ENCODE measurements around the gene CDK16.

CDK16 gene

DNA sequence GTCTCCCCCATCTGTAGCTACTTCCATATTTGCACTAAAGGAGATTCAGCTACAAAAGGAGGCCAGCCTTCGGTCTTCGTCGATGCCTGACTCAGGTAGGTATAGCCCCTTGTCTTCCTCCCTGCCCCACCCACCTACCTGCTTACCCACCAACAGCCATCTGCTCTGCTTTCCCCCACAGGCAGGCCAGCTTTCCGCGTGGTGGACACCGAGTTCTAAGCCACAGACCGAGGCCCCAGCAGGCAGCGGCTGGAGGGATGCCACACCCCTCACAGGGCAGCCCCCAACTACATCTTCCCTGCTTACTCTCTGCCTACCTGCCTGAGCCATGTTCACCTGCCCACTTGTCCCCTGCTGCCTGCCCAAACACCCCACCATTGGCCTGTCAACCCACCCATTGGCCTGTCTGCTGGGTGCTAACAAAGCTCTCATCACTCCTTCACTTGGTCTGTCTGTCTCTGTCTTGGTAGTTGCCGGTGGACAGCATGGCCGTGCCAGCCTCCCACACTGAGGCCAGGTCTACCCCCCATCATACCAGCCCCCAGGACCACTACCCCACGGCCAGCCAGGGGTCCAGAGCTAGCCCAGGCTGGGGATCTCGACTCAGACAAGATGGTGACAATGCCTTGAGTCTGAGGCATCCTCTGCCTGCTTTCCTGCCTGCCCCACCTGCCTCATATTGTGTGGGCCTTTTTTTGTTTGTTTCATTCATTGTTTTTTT, 10.2 kb downstream of the CDK16 start:
- no peak for DNase-seq (ENCODE audit: low read depth)

DNA sequence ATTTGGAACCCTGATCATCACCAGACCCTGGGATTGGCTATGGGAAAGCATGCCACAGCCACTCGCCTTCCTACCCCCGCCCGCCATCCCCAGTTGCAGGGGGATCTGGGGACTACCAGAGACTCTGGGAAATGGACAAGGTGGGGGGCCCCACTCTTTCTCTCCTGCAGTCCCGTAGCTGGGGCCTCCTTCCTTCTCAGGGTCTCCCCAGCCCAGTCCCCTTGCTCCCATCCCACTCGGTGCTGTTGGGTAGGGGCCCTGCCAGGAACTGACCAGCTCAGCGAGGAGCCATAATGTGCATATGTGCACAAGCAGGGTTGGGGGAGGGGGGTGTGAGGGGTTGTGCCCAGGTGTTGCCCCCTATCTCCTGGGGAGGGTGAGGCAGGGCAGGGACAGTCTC, 10.9 kb downstream of the CDK16 start:
- DNase-seq (ENCODE audit: low read depth), result no peak

DNA sequence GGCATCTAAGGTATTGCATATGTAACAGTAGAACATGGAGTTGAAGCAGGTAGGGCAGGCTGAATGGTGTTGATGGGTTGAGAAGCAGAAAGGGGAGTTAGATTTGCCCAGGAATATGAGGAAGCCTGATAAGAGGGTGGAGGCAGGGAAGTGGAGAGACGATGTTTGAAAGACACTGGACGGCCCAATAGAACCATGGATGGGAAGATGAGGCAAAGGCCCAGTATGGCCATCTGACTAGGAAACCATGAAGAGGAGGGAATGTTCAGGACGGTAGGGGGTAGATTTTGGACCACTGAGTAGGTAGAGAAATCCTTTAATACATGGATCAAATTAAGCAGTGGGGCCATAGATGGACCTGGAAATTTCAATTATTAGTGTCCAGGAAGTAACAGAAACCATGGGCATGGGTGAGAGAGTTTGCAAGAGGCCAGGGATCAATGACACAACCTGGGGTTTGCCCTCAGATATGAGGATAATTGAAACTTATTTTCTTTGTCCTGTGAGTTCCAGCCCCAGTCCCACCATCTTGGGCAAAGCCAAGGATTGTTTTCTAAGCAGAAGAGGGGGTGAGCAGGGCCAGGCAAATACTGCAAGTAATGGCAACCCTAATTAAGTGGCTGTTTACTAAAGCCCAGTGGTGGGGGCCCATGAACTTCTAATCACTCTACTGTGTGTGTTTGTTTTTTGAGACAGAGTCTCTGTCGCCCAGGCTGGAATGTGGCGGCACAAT, 11.8 kb downstream of the CDK16 start:
- DNase-seq (ENCODE audit: low read depth), result no peak

DNA sequence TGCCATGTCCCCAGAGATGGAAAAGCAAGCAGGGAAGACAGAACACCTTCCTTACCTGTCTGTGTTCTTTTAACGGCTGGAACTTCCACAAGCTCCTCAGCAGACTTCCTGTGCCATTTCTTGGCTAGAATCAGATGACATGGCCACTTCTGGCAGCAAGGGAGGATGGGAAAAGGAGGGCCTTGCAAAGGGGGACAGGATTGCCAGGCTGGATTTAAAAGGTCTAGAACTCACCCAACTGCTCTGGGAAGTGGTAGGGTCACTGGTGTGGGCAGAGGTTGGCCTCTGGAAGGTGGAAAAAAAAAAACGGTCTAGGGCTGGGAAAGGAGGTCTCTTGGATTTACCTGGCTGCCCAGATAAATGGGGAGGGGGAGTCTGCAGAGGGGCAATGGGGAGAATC, 12.7 kb downstream of the CDK16 start:
- no peak for DNase-seq (ENCODE audit: low read depth)

DNA sequence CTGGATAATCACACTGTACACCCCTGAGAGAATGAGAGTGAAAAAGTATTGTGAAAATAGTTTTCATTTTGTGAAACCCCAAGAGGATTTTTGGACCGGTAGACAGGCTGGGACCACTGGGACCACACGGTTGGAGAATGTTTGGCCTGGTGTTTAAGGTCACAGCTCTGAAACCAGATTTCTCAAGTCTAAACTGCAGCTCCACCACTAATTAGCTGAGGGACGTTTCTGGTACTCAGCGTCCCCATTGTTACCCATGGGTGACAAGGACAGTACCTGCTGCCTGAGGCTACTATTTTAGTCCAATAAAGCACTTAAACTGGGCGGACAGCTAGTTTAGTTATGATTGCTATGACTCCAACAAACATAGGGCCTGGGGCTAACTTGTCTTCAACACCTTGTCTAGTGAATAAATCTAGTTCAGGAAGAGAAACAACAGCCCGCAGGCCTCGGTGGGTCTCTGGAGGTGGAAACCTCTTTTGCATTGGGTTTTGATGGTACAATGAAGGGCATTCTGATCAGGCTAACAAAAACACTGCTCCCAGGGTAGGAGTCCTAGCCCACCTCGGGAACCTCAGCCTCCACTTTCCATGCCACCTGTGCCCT, 13.8 kb downstream of the CDK16 start:
- no peak for DNase-seq (ENCODE audit: low read depth)

DNA sequence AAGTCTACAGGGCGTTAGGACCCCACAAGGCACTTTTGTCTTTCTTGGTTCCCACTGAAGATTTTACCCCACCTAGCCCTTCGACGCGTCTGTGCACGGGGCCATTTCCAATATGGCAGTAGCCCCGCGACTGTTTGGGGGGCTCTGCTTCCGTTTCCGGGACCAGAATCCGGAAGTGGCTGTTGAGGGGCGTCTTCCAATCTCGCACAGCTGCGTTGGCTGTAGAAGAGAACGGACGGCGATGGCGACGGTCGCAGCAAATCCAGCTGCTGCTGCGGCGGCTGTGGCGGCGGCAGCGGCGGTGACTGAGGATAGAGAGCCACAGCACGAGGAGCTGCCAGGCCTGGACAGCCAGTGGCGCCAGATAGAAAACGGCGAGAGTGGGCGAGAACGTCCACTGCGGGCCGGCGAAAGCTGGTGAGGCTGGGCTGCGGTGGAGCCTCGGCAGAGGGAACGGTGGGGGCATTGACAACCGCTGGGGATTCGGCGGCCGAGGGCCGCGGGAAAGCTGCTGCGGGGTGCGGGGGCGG, 14.4 kb downstream of the CDK16 start, which contains the start of gene USP11:
Gene USP11 (plus strand): TSS at position 207 of the 530 bp plus-strand sequence. CDS start 35 bp downstream, at position 242.
- DNase-seq (ENCODE audit: low read depth), result peak; percentile 29

DNA sequence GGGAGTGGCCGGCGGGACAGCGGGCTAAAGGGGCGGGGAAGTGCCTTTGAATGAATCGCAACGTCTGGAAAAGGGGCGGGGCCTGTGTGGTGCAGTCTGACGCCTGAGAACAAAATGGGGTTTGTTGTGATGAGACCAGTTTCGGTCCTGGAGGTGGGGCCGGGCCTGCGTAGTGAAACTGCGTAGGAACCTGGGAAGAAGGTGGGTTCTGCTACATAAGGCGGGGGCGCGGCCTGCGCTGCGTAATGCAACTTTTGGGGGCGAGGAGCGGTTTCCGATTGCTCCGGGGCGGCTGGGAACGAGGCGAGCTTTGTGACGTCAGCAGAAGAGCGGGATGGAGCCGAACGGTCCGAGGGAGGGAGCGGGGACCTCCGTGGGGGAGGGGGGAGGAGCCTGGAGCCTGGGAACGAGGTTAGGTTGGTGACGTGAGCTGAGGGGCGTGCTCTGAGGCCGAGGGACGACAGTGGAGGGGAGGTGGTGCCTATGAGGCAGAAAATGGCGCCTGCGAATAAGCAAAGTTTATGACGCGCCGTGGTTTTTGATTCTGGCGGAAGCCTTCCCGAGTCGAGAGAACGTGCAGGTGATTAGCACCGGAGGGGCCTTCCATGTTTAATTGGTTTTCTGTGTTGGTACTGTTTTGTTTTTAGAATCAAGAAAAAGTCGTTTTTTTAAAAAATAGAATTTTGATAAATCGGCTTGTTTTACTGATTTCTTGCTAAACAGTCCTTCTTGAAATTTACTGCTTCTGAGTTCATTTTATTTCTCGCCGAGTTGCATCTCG, 15.0 kb downstream of the CDK16 start:
- peak; percentile 98 for DNase-seq (ENCODE audit: low read depth)

DNA sequence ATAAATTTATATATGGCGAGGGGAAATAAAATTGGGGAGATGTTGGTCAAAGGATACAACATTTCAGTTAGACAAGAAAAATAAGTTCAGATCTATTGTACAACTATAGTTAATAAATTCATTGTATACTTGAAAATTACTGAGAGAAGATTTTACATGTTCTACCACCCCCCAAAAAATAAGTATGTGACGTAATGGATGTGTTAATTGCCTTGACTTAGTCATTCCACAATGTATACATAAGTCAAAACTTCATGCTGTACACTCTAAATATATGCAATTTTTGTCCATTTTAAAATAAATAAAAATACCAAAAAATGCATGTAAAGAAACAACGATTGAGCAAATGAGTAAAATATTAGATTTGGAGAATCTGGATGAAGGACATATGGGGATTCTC, 16.1 kb downstream of the CDK16 start:
- no peak for DNase-seq (ENCODE audit: low read depth)

DNA sequence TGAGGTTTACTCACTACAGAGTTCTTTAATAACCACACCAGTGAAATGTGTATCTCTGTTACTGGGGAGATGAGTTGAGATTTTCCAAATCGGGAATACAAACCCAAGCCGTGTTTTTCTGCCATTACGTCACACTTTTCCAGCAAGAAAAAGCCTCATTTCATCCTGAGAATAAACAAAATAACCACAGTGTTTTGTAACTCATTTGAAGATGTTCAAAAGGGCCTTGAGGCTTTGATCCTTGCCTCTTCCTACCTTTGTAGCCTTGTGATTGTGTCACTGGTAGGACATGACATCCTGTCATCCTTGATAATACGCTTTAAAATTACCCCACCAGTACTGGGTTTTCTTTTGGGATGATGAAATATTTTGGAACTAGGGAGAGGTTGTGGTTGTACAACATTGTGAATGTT, 17.2 kb downstream of the CDK16 start:
- DNase-seq (ENCODE audit: low read depth), result peak; percentile 52

DNA sequence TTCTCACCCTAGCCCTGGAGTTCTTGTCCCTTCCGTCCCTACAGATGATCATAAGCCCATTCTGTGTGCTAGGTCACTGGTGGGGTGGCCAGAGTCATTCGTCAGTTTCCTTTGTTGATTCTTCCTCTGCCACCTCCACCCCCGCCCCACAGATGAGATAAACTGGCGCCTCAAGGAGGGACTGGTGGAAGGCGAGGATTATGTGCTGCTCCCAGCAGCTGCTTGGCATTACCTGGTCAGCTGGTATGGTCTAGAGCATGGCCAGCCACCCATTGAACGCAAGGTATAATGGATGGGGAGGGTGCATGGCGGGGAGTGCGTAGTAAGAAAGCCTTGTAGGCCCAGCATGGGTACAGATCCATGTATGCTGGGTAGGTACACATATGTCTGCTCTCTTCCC, 20.7 kb downstream of the CDK16 start:
- no peak for DNase-seq (ENCODE audit: low read depth)

DNA sequence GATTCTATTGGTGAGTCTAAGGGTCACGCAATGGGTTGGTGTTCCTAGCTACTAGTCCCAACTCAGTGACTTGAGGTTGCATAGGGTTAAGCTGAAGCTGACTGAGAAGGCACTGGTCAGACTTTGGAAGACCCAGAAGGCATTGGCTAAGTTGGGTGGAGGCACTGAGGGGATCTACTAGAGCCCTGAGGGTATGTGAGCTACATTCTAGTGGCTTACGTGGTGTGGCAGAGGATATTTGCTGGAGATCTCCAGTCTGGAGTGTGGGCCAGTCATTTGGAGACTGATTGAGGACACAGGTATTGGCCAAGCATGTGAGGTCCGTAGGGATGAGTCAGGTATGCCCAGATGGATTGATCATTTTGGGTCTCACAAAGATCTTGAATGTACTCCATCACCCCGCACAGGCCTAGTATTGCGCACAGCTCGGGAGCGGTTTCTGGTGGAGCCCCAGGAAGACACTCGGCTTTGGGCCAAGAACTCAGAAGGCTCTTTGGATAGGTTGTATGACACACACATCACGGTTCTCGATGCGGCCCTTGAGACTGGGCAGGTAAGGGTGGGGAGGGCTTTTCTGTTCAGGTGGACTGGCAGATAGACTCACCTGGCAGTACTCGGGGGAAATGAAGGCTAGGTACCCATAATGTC, 21.5 kb downstream of the CDK16 start:
- DNase-seq (ENCODE audit: low read depth), result no peak

DNA sequence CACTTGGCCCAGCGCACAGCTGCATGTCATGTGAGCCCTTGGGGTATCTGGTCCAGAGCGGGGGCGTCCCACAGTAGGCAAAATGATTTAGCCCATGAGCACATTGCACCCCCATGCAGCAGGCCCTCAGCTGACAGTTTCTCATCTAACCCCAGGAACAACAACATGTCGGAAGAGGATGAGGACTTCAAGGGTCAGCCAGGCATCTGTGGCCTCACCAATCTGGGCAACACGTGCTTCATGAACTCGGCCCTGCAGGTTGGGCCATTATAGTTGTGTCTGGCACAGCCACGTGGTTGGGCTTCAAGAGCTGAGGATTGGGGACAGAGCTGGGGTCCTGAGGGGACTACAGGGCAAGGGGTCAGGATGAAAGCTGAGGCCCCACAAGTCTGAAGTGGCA, 22.1 kb downstream of the CDK16 start:
- DNase-seq (ENCODE audit: low read depth), result no peak

DNA sequence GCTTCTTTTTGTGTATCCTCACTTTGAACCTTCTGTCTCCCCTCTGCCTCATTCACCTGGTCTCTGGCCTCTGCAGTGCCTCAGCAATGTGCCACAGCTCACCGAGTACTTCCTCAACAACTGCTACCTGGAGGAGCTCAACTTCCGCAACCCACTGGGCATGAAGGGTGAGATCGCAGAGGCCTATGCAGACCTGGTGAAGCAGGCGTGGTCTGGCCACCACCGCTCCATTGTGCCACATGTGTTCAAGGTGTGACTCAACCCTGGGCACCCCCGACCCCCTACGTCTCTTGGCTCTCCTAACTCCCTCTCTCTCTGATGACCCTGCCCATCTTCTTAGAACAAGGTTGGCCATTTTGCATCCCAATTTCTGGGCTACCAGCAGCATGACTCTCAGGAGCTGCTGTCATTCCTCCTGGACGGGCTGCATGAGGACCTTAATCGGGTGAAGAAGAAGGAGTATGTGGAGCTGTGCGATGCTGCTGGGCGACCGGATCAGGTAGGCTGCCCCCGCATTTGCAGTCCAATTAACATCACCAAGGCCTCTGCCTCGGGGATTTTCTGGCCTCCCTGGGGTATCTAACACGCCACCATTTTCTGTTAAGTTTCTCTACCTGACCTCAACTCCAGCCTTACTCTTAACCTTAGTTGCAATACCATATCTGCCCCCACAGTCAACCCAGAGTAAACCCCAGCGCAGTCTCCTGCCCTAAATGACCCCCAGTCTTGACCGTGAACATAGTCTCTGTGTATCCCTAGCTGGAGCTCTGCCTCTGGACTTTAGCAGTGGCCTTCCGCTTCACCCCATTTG, 22.9 kb downstream of the CDK16 start:
- no peak for DNase-seq (ENCODE audit: low read depth)

DNA sequence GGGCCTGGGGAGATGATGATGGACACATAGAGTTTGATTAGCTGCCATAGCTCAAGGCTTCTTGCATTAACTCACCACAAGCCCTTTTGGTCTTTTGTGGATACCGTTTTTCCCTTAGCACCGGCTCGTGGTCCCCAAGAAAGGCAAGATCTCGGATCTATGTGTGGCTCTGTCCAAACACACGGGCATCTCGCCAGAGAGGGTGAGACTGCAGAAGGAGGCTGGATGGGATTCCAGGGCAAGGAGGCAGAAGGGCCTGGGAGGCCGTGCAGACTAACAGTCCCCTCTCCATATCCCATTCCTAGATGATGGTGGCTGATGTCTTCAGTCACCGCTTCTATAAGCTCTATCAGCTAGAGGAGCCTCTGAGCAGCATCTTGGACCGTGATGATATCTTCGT, 23.8 kb downstream of the CDK16 start:
- no peak for DNase-seq (ENCODE audit: low read depth)

DNA sequence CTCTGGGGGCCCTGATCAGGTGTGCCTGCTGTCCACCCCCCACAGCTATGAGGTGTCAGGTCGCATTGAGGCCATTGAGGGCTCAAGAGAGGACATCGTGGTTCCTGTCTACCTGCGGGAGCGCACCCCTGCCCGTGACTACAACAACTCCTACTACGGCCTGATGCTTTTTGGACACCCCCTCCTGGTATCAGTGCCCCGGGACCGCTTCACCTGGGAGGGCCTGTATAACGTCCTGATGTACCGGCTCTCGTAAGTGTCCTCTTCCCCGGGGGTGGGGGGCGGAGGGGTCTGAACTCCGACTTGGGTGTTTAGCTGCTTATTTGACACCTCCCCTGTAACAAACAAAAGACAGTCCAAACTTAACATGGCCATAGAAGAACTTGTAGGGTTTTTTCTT, 24.9 kb downstream of the CDK16 start:
- DNase-seq (ENCODE audit: low read depth), result no peak

DNA sequence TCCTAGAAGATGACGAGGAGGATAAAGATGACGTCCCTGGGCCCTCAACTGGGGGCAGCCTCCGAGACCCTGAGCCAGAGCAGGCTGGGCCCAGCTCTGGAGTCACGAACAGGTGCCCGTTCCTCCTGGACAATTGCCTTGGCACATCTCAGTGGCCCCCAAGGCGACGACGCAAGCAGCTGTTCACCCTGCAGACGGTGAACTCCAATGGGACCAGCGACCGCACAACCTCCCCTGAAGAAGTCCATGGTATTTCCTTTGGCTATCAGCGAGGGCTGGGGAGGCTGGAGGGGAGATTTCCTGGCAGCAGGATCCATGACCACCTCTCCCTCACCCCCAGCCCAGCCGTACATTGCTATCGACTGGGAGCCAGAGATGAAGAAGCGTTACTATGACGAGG, 26.2 kb downstream of the CDK16 start:
- DNase-seq (ENCODE audit: low read depth), result no peak

DNA sequence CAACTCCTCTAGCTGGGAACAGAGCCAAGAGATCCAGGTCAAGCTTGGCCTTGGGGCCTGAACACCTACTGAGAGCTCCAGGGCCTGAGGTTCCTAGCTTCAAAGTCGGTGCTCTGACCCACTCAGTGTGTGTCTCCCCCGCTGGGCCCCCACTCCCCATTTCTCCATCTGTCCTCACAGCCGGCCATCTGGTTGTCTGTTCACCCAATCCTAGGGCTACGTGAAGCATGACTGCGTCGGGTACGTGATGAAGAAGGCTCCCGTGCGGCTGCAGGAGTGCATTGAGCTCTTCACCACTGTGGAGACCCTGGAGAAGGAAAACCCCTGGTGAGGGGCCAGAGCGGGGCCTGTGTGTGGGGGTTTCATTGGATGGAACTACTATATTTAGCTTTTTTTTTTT, 26.7 kb downstream of the CDK16 start:
- DNase-seq (ENCODE audit: low read depth), result no peak

DNA sequence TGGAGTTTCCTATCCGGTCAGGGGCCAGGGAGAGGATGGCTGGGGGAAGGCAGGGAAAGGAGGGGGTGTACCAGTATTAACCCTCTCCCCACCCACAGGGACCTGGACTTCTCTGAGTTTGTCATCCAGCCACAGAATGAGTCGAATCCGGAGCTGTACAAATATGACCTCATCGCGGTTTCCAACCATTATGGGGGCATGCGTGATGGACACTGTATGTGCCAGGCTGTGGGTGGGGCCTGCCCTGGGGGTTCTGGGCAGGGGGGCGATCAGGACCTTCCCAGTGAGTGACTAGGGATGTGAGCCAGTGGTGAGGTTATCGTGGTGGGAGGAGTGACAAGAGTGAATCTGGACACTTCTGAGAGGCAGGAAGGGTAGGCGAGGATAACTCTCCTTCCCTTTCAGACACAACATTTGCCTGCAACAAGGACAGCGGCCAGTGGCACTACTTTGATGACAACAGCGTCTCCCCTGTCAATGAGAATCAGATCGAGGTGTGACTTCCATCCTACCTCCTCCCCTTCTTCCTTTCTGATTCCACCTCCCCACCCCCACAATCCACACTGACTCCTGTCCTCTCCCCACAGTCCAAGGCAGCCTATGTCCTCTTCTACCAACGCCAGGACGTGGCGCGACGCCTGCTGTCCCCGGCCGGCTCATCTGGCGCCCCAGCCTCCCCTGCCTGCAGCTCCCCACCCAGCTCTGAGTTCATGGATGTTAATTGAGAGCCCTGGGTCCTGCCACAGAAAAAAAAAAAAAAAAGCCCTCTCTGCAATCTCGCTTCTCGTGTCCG, 28.9 kb downstream of the CDK16 start:
- DNase-seq (ENCODE audit: low read depth), result no peak

DNA sequence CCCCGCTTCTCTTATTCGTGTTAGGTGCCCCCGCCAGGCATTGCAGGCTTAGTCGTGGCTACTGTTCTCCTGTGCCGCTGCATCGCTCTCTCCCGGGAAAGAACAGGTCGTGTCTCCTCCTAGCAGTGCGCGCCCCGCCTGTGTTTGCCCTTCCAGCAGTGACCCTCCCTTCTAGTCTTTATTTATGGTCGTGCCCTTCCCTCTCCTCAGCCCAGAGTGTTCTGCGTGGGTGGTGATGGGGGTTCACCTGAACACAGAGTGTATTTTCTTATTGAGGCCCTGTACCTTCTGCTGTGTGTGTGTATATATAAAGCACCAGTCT, 29.5 kb downstream of the CDK16 start:
- DNase-seq (ENCODE audit: low read depth), result no peak

DNA sequence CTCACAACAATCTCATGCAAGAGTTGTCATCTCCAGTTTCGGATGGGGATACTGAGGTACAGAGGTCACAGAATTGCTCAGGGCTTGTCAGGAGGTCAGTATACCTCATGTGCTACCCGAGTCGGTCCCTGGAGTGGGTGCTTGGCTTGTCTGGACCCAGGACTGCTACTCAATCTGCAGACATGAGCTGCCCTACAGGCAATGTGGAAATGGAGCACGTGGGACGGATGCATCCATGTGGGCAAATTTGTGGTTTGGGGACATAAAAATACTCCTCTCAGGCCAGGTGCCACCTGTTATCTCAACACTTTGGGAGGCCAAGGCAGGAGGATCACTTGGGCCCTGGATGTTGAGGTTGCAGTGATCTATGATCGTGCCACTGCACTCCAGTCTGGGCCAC, 30.1 kb downstream of the CDK16 start:
- no peak for DNase-seq (ENCODE audit: low read depth)

Data from fibroblast of gingiva (primary cell).